Small intestine (tissue), 7 donors: ENCODE measurements around the gene MFAP2. TPM values are rescaled to one million over a fixed set of nuclear protein-coding genes. Genes with fewer than 3 reads are reported as not detected.

ENCODE experiments used
- DNase-seq, 2 donors: peaks; one replicate each; pipeline versions ENCODE4 v3.0.0 to v3.0.0-alpha.2; 2013
- FAIRE-seq: peaks from 2 replicates; lab custom pipeline; 2012; peaks lifted over from hg19 to GRCh38; lab: Jason Lieb, UNC
- H3K27ac ChIP-seq, 3 donors: one replicate each; pipeline ENCODE4 v1.5.1; 2013; ENCODE audit warnings: low read length in 2 of 3, mild to moderate bottlenecking in 2 of 3, control low read depth in 1 of 3, inconsistent platforms in 1 of 3, low read depth in 1 of 3, moderate library complexity in 1 of 3
- H3K27me3 ChIP-seq, 3 donors: one replicate each; pipeline ENCODE4 v1.6.1; 2013; ENCODE audit warnings: low read length in 3 of 3, inconsistent platforms in 1 of 3; ENCODE audit not compliant: control insufficient read depth in 3 of 3, insufficient read depth in 3 of 3
- H3K36me3 ChIP-seq, 3 donors: one replicate each; pipeline ENCODE4 v1.6.1; 2013; ENCODE audit warnings: low read length in 3 of 3, inconsistent platforms in 1 of 3, low read depth in 1 of 3, mild to moderate bottlenecking in 1 of 3, moderate library complexity in 1 of 3; ENCODE audit not compliant: control insufficient read depth in 3 of 3, insufficient read depth in 2 of 3
- H3K4me1 ChIP-seq, 3 donors: one replicate each; pipeline ENCODE4 v1.6.1; 2013; ENCODE audit warnings: low read length in 2 of 3, inconsistent platforms in 1 of 3, low read depth in 1 of 3, mild to moderate bottlenecking in 1 of 3, moderate library complexity in 1 of 3; ENCODE audit not compliant: control insufficient read depth in 3 of 3, insufficient read depth in 2 of 3
- H3K4me3 ChIP-seq, 3 donors: one replicate each; pipeline ENCODE4 v1.5.1; 2013; ENCODE audit warnings: low read length in 3 of 3, control low read depth in 1 of 3, inconsistent platforms in 1 of 3, low read depth in 1 of 3, mild to moderate bottlenecking in 1 of 3, moderate library complexity in 1 of 3
- H3K9me3 ChIP-seq, 2 donors: one replicate each; pipeline ENCODE4 v1.6.1; 2013; ENCODE audit warnings: low read depth in 1 of 2, low read length in 1 of 2; ENCODE audit not compliant: control insufficient read depth in 2 of 2, insufficient read depth in 1 of 2
- WGBS, 3 donors: extraction: QIAGEN DNeasy Blood & Tissue Kit; methylation state at CpG; one replicate each; pipeline ENCODE4 v1.1.7; 2013; 5-methylcytosine and 5-hydroxymethylcytosine counted together
- polyA plus RNA-seq, 4 donors: library from polyadenylated mRNA; stranded (reverse) in 3 of 4; unstranded in 1 of 4; fragments of 200-250 nt in 3 of 4; fragments of 120-200 nt in 1 of 4; gene quantifications; one replicate each; pipeline versions ENCODE4 v1.2.1 to v1.2.3, GENCODE V29; 2013
- donor health status: healthy with polysubstance abuse.
- donor health status: control.
- donor health status: control.
- donor health status: Bipolar disorder and iron deficiency.
- donor health status: healthy.

Gene MFAP2
- polyA plus RNA-seq, 4 donors: 2.4 to 125 (median 8.7) TPM; not detected in 1

- FAIRE-seq: no peak
- peaks cover 0 to 6% (median 2%) of the 10 kb centered on the region in 3 donors for H3K36me3 ChIP-seq
- H3K4me1 ChIP-seq: peaks cover 0 to 22% (median 0%) of the 10 kb centered on the region in 3 donors
- 72 to 73% (median 73%) methylated on average over 9 of the region's 9 CpGs for WGBS, 3 donors
- DNase-seq: no peak
- no peaks in the 10 kb centered on the region for H3K9me3 ChIP-seq
- no peaks in the 10 kb centered on the region for H3K27me3 ChIP-seq
- no peak overlapping the region for H3K4me3 ChIP-seq
- H3K27ac ChIP-seq: no peak overlapping the region
Measured at GRCh38 chr1:17012775-17013490, 32.5 kb upstream of the MFAP2 start.

- H3K27me3 ChIP-seq: no peaks in the 10 kb centered on the region
- DNase-seq (peak; percentile 88 to 95), FAIRE-seq (no peak)
- H3K4me3 ChIP-seq: peak within 1 kb of the TSS; percentile 63 to 89 (median 79)
- no peaks in the 10 kb centered on the region for H3K36me3 ChIP-seq
- peaks cover 0 to 22% (median 0%) of the 10 kb centered on the region in 3 donors for H3K4me1 ChIP-seq
- WGBS, 3 donors: 1% methylated on average over 33 to 94 of the region's 94 CpGs
- H3K27ac ChIP-seq: peak within 1 kb of the TSS in 1 of 3 donors; percentile 32
- no peaks in the 10 kb centered on the region for H3K9me3 ChIP-seq
Measured at GRCh38 chr1:17011439-17012307, 31.3 kb upstream of the MFAP2 start, which contains the start of gene ATP13A2. ATP13A2 (minus strand) TSS chr1:17011928; CDS start chr1:17011738, 190 bp downstream.

GRCh38 chr1:17011092-17011438, 30.6 kb upstream of the MFAP2 start:
- no peaks in the 10 kb centered on the region for H3K36me3 ChIP-seq
- no peaks in the 10 kb centered on the region for H3K27me3 ChIP-seq
- peak in 1 of 2 donors; percentile 10 for DNase-seq
- no peak for FAIRE-seq
- H3K9me3 ChIP-seq: no peaks in the 10 kb centered on the region
- peaks cover 0 to 19% (median 0%) of the 10 kb centered on the region in 3 donors for H3K4me1 ChIP-seq
- peak overlapping the region; percentile 63 to 89 (median 79) for H3K4me3 ChIP-seq
- H3K27ac ChIP-seq: peak overlapping the region in 1 of 3 donors; percentile 32
- WGBS, 3 donors: 0 to 2% (median 1%) methylated on average over 10 to 15 of the region's 15 CpGs

- no peaks in the 10 kb centered on the region for H3K9me3 ChIP-seq
- H3K36me3 ChIP-seq: peaks cover 0 to 11% (median 3%) of the 10 kb centered on the region in 3 donors
- H3K4me3 ChIP-seq: no peak overlapping the region
- H3K27me3 ChIP-seq: no peaks in the 10 kb centered on the region
- 43 to 55% (median 45%) methylated on average over 3 to 4 of the region's 4 CpGs for WGBS, 3 donors
- H3K4me1 ChIP-seq: peaks cover 0 to 17% (median 0%) of the 10 kb centered on the region in 3 donors
- H3K27ac ChIP-seq: no peak overlapping the region
- FAIRE-seq: no peak
- peak; percentile 32 to 47 for DNase-seq
Measured at GRCh38 chr1:17009706-17010105, 29.3 kb upstream of the MFAP2 start.

- H3K27ac ChIP-seq: no peak overlapping the region
- peaks cover 0 to 19% (median 8%) of the 10 kb centered on the region in 3 donors for H3K36me3 ChIP-seq
- 87 to 93% (median 88%) methylated on average over 15 of the region's 15 CpGs for WGBS, 3 donors
- H3K4me1 ChIP-seq: peaks cover 0 to 17% (median 0%) of the 10 kb centered on the region in 3 donors
- H3K4me3 ChIP-seq: no peak overlapping the region
- DNase-seq (no peak), FAIRE-seq (no peak)
- H3K9me3 ChIP-seq: no peaks in the 10 kb centered on the region
- H3K27me3 ChIP-seq: no peaks in the 10 kb centered on the region
Measured at GRCh38 chr1:17008208-17008855, 27.9 kb upstream of the MFAP2 start.

- FAIRE-seq (no peak), DNase-seq (no peak)
- WGBS, 3 donors: 91 to 93% (median 91%) methylated on average over 8 of the region's 8 CpGs
- Histone ChIP-seq H3K27me3 (no peaks in the 10 kb centered on the region), H3K4me3 (no peak overlapping the region), H3K4me1 (peaks cover 0 to 14% (median 0%) of the 10 kb centered on the region in 3 donors), H3K36me3 (peaks cover 0 to 30% (median 8%) of the 10 kb centered on the region in 3 donors), H3K27ac (no peak overlapping the region), H3K9me3 (no peaks in the 10 kb centered on the region)
Measured at GRCh38 chr1:17007121-17007520, 26.7 kb upstream of the MFAP2 start.

- Histone ChIP-seq H3K4me3 (no peak overlapping the region), H3K27ac (no peak overlapping the region), H3K4me1 (peaks cover 0 to 4% (median 0%) of the 10 kb centered on the region in 3 donors), H3K36me3 (peaks cover 0 to 41% (median 8%) of the 10 kb centered on the region in 3 donors), H3K9me3 (no peaks in the 10 kb centered on the region), H3K27me3 (no peaks in the 10 kb centered on the region)
- FAIRE-seq (no peak), DNase-seq (no peak)
- WGBS, 3 donors: 94 to 97% (median 95%) methylated on average over 19 of the region's 19 CpGs
Measured at GRCh38 chr1:17005365-17005740, 24.9 kb upstream of the MFAP2 start.
